NB4 (cell line): ENCODE results near the gene NATD1.

Experiments used
- DNase-seq: peaks from one replicate; pipeline ENCODE4 v3.0.0; 2010; ENCODE audit warnings: low read depth
- H3K4me3 ChIP-seq: one replicate; pipeline ENCODE4 v1.5.1; 2011; ENCODE audit warnings: mild to moderate bottlenecking, low read depth, low read length, moderate library complexity
- CTCF ChIP-seq: IDR thresholded peaks from one replicate; pipeline ENCODE4 v1.5.1; 2012; ENCODE audit warnings: low read depth, low read length
- MYC ChIP-seq: IDR thresholded peaks from 2 replicates; pipeline ENCODE4 v1.6.1; 2011; ENCODE audit warnings: low read depth, low read length
- POLR2A ChIP-seq: IDR thresholded peaks from 2 replicates; pipeline ENCODE4 v1.6.1; 2011; ENCODE audit warnings: mild to moderate bottlenecking; ENCODE audit not compliant: insufficient read length; ENCODE audit errors: extremely low read depth
- TF ChIP-seq, protein P1 (sequence below): IDR thresholded peaks from 2 replicates; pipeline ENCODE4 v1.6.1; 2011; ENCODE audit warnings: low read depth, low read length

NATD1 gene

DNA sequence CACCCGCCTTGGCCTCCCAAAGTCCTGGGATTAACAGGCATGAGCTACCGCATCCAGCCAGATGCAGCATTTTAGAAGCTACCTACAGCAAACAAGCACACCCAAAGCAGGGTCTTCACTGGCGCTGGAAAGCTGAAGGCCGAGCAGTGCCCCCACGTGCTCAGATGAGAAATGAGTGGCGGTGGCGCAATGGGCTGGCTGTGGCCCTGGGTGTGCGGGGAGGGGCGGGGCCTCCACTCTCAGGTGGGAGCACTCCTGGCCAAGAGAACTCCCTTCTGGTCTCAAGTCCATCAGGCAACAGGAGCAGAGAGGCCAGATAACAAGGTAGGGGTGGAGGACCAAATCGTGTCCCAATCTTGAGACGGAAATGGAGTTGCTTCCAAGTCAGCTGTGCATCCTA, 51.3 kb downstream of the NATD1 start:
- no peak for TF ChIP-seq MYC
- no peak for TF ChIP-seq POLR2A
- no peak for TF ChIP-seq CTCF
- TF ChIP-seq, protein P1, sequence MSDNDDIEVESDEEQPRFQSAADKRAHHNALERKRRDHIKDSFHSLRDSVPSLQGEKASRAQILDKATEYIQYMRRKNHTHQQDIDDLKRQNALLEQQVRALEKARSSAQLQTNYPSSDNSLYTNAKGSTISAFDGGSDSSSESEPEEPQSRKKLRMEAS: no peak
- no peak for DNase-seq
- H3K4me3 ChIP-seq: no peak overlapping the region

DNA sequence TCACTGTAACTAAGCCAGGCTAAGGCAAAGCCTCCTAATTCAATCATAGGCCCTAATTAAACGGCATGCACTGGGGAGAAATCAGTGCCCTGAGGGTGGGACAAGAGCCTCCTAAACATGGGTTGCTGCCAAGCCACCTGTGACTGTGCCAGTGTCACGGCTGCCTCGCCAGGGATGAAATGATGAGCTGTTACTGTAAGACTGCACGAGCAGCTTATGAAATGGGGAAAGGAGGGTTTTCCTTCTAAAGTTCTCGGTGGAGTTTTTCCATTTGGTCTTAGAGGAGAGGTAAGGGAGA, 52.0 kb downstream of the NATD1 start:
- no peak for DNase-seq
- H3K4me3 ChIP-seq: no peak overlapping the region
- TF ChIP-seq POLR2A (no peak), MYC (no peak)

GRCh38 chr17:21200590-21201297, 52.5 kb downstream of the NATD1 start:
- TF ChIP-seq, protein P1: no peak
- no peak for TF ChIP-seq POLR2A
- no peak for TF ChIP-seq CTCF
- no peak for TF ChIP-seq MYC
- no peak overlapping the region for H3K4me3 ChIP-seq
- no peak for DNase-seq

- no peak overlapping the region for H3K4me3 ChIP-seq
- TF ChIP-seq CTCF (no peak), MYC (no peak), POLR2A (no peak)
- TF ChIP-seq, protein P1: no peak
- no peak for DNase-seq
Measured at GRCh38 chr17:21199856-21200255, 53.4 kb downstream of the NATD1 start.

GRCh38 chr17:21199311-21199710, 53.9 kb downstream of the NATD1 start:
- no peak for TF ChIP-seq MYC
- TF ChIP-seq CTCF: no peak
- TF ChIP-seq POLR2A: no peak
- TF ChIP-seq, protein P1: no peak
- H3K4me3 ChIP-seq: no peak overlapping the region
- DNase-seq: no peak

GRCh38 chr17:21198411-21198810, 54.8 kb downstream of the NATD1 start:
- H3K4me3 ChIP-seq: no peak overlapping the region
- DNase-seq: no peak
- no peak for TF ChIP-seq CTCF
- TF ChIP-seq, protein P1: no peak
- TF ChIP-seq POLR2A: no peak
- no peak for TF ChIP-seq MYC
